GM21737 (cell line): Measurements from ENCODE around the gene ALDH3A2.

ENCODE experiments used
- ATAC-seq: cut with Tn5 transposase; IDR thresholded peaks from one replicate; pipeline ENCODE4 v1.9.1; 2021; ENCODE audit warnings: mild to moderate bottlenecking, moderate library complexity; ENCODE audit not compliant: unreplicated experiment

ALDH3A2 gene

GRCh38 chr17:19713901-19714361 is 65.4 kb downstream of the ALDH3A2 start:
- ATAC-seq = no peak

DNA sequence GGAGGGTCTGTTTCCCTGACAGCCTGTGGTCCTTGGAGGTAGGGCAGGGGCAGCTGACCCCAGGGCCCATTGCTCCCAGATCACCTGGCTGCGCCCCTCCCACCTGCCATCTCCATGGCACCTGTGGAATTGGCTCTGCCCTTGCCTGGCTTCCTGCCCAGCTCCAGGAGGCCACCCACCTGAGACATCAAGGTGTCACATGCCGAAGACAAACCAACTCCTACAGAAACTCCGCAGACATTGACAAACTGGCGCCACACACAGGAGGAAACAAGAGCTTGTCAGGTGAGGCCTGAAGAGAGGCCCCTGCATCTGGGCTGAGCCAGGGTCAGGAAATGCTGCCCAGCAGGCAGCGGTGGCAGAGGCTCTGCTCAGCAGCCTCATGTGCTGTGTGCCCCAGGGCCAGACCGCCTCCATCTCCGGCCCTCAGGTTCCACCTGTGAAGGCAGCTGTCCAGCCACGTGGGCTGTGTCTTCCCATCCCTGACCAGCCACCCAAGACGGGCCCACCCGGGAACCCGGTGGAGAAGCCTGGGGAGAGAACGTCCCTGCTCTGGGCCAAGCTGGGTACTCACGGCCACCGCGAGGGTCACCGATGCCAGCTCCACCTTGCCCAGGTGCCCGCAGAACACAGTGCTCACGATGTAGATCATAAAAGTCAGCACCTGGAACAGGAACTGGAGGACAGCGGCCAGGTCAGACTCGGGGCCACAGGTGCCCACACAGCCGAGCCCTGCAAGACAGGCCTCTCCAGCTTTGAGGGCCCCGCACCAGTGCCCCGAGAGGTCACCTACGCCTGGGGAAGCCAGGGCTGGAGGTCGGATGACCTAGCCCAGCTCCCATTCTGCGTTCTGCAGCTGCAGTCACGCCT is 66.2 kb downstream of the ALDH3A2 start:
- ATAC-seq = no peak

DNA sequence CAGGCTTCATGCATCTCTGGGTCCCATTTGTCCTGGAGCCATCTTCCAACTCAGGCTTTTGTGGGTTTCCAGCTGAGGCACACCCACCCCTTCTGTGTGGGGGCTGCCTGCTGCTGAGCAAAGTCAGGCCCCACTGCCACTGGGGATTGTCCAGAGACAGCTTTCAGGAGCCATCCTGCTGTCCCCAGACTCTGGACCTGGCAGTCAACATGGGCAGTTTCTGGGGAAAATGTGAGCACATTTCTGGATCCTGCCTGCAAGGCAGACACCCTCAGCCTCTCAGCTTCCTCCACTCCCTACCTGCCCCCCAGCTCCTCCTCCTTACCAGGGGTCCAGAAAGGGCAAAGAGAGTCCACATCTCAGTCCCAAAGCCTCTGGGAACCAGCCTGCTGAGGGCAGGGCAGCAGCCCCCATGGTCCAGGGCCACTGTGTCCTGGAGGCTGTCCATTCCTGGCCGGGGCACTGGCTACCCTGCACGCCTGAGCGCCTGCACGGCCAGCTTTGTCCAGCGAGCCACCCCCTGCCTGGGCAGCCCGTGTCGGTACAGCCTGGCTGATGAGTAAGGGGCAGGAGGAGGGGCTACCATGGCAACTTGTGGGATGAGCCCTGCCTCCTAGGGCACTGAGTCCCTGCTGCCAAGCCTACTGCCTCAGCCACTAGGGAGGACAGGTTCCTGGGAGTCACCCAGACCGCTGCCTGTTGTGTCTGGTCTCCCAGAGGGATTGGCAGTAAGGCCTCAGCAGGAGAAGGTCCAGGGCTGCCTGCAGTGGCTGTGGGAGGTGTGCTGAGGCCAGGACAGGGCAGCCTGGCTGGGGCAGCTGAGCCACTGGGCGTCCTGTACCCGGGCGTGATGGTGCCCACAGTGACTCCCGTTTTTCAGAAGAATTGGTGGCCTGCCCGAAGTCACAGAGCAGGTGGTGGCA is 67.8 kb downstream of the ALDH3A2 start, which contains the start of gene SLC47A2:
TSS of gene SLC47A2 (minus strand) at position 477 of the 923 bp plus-strand sequence. CDS start at position 448, 29 bp downstream.
- ATAC-seq = no peak

DNA sequence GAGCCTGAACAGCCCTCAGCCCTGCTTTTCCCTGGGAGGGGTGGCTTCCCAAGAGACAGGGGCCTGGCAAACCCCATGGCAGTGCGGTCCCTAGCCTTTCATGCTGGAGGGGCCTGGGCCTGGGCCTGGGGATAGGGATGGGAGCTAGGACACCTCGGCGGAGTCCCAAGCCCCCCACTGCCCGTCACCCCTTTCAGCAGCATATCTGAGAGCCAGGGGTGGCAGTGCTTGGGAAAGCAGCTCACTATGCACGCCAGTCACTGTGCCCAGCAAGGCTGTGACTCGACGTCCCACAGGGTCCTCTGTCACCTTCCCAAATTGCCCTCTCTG is 68.4 kb downstream of the ALDH3A2 start:
- ATAC-seq = no peak

DNA sequence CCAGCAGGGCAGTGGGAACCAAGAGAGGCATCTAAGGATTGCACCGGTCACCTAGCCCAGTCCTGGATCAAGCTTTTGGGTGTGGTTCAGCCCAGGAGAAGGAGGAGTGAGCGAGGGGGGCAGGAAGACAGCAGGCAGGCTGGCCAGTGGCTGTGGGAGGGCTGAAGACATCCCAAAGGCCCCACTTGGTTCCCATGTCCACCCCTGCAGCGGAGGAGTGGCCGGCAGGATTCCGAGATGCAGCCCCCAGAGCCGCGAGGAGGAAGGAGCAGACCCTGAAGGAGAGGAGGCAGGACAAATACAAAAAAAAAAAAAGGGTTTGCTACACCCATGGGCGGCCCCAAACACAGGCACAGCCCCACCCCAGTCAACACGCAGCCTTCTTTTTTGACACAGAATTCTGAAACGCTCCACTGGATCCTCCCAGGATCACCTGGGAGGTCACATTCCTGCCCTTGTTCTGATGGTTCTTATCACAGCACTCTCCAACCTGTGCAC is 68.9 kb downstream of the ALDH3A2 start:
- no peak for ATAC-seq

GRCh38 chr17:19718041-19718612 is 69.6 kb downstream of the ALDH3A2 start:
- ATAC-seq = no peak

DNA sequence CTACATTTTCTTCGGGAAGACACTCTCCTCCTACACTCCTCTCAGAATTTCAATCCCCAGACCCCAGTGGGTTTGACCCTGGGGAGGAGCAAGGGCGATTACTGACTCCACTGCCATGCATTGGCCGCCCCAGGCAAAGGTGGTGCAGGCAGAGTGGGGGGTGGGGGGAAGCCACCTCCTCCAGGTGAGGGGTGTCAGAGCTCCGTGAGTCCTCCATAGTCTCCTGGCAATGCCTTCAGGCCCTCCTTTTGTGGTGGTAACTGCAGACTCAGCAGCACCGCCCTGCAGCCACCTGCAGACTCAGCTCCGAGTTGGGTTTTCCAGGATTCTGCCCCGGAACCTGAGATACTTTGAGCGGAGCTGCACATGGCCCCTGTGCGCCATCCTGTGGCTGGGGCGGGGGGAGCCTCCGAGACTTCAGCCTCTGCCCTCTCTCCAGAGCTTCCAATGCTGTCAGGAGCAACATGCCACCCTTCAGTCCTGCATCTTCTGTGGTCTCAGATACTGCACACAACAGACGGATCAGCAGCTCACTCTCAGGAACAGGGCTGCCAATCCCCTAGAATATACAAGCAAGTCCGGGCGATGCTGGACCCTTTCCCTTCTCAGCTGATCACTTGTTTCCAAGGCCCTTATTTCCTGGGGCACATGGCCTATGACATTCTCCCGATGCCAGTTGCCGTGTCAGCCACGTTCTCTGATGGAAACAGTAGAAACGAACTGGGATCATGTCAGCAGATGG is 70.2 kb downstream of the ALDH3A2 start:
- no peak for ATAC-seq

DNA sequence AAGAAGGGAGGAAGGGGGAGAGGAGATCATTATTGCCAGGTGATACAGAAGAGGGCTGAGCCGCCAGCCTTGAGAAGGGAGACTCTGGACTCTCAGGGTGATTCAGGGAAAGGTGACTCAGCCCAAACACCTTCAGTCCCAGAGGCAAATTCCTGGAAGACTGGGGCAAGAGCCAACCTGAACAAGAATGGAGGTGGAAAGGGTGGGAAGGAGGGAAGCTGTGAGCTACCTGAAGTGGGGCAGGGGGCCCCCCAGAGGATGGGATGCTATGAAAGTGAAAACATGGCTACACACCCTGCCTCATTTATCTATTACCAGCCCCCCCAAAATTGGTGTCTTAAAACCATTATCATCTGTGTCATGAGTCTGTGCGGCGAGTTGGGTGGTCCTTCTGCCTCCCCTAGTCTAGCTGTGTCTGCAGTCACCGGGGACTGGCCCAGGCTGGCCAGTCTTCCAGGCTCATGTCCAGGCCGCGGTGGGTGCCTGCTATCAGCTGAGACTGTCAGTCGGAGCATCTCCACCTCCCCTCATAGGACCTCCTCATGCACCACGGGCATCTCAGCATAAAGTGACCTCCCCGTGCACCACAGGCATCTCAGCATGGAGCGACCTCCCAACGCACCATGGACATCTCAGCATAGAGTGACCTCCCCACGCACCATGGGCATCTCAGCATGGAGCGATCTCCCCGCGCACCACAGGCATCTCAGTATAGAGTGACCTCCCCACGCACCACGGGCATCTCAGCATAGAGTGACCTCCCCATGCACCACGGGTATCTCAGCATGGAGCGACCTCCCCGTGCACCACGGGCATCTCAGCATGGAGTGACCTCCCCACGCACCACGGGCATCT is 71.0 kb downstream of the ALDH3A2 start:
- no peak for ATAC-seq

DNA sequence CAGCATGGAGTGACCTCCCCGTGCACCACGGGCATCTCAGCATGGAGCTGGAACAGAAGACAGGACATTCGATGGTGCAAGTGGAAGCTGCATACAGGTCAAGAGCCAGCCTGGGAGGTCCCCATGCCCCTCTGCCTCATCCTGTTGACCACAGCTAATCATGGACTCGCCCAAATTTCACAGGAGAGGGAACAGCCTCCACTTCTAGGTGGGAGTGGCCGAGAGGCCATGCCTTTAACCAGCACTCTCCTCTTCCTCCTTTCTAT is 71.6 kb downstream of the ALDH3A2 start:
- no peak for ATAC-seq

GRCh38 chr17:19720631-19721426 is 72.3 kb downstream of the ALDH3A2 start:
- no peak for ATAC-seq

DNA sequence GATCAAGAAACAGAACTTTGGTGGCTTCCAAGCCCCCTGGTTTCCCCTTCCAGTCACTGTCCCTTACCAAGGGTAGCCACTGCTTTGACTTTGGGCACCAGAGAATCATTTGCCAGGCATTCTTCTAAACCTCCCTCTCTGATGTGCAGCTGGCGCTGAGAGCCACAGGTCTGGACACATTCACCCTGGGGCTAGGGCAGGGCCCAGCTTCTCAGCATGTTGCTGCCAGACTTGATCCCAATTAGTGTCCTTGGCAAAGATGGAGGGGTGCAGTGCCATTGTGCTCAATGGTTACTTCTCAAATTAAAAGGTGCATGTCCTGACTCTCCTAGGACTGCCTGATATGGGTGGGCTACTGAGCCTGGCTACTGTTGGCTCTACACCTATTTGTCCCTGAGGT is 75.4 kb downstream of the ALDH3A2 start:
- no peak for ATAC-seq

GRCh38 chr17:19724501-19725420 is 76.2 kb downstream of the ALDH3A2 start:
- no peak for ATAC-seq

- no peak for ATAC-seq
Measured at GRCh38 chr17:19725486-19725885, 76.9 kb downstream of the ALDH3A2 start.

DNA sequence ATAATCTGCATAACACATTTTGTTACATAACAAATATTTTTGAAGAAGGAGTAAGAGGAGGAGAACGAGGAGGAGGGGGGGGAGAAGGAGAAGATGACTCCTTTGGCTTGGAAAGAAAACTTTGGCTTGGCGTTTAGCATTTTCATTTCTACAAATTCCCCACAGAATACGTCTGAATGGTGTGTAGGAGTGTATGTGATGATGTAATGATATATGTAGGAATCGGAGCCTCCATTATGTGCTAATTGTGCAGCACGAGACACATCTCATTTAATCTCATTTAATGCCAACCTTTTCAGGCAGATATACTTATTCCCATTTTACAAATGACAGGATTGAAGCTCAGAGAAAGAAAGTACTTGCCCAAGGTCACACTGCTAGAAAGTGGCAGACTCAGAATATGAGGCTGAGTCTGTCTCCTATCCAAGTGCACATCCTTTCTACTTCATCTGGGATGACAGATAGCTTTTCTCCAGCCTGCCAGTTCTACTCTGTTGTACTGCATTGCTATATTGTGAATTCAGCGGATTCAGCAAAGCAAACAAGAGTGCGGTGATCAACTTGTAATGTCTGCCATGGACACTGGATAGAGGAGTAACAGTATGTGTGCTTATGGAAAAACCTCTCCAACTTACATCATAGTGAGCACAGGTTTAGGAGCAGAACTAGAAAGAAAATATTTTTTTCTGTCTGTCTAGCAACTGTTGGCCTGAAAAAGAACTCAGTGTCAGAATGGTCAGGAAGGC is 78.3 kb downstream of the ALDH3A2 start:
- ATAC-seq = no peak
